H1 (cell line): ENCODE measurements around the gene RRAS2. TPM values are rescaled to one million over a fixed set of nuclear protein-coding genes. Genes with fewer than 3 reads are reported as not detected.

Source experiments
- CTCF ChIA-PET: fragments of 300-600 bp; sonication (Branson Sonifier 250); formaldehyde crosslinking; loops from one replicate; lab custom pipeline; 2021; ENCODE audit not compliant: partially characterized antibody; lab: Charles Lee
- POLR2A ChIA-PET: fragments of 300-600 bp; sonication (Branson Sonifier 250); formaldehyde crosslinking; loops from one replicate; lab custom pipeline; 2021; ENCODE audit warnings: inconsistent platforms; ENCODE audit not compliant: partially characterized antibody; lab: Charles Lee
- DNase-seq, 2 experiments: peaks; one replicate each; pipeline versions ENCODE4 v3.0.0 to v3.0.0-alpha.2; 2010 to 2022; ENCODE audit warnings: low spot score in 2 of 2, low read depth in 1 of 2, mixed read lengths in 1 of 2
- FAIRE-seq: peaks from 2 replicates; lab custom pipeline; 2011; peaks lifted over from hg19 to GRCh38; lab: Jason Lieb, UNC
- H2AFZ ChIP-seq: 2 replicates; pipeline ENCODE4 v1.8.1; 2012; ENCODE audit warnings: low read length, inconsistent platforms
- H2AK5ac ChIP-seq: 2 replicates; pipeline ENCODE4 v1.6.1; 2013; ENCODE audit warnings: low read depth, low read length
- H2BK120ac ChIP-seq: replicated peaks from 2 replicates; pipeline ENCODE3; 2013; ENCODE audit warnings: low read depth, low read length, inconsistent platforms
- H2BK12ac ChIP-seq: 2 replicates; pipeline ENCODE4 v1.6.1; 2013; ENCODE audit warnings: low read depth, low read length
- H2BK15ac ChIP-seq: 2 replicates; pipeline ENCODE4 v1.6.1; 2013; ENCODE audit warnings: low read length
- H2BK20ac ChIP-seq: 2 replicates; pipeline ENCODE4 v1.6.1; 2013; ENCODE audit warnings: low read length
- H2BK5ac ChIP-seq: 2 replicates; pipeline ENCODE4 v1.6.1; 2013; ENCODE audit warnings: low read depth, low read length
- H3K14ac ChIP-seq: 2 replicates; pipeline ENCODE4 v1.6.1; 2013; ENCODE audit warnings: inconsistent platforms; ENCODE audit not compliant: insufficient read length
- H3K18ac ChIP-seq: 2 replicates; pipeline ENCODE4 v1.6.1; 2013; ENCODE audit warnings: low read length; ENCODE audit errors: extremely low read depth
- H3K23ac ChIP-seq: 2 replicates; pipeline ENCODE4 v1.6.1; 2013; ENCODE audit warnings: inconsistent platforms; ENCODE audit not compliant: insufficient read length
- H3K23me2 ChIP-seq: 2 replicates; pipeline ENCODE4 v1.6.1; 2013; ENCODE audit warnings: low read depth, low read length
- H3K27ac ChIP-seq: 2 replicates; pipeline ENCODE4 v1.6.1; 2011; ENCODE audit warnings: low read depth, low read length, inconsistent platforms
- H3K27me3 ChIP-seq, 4 experiments: replicated peaks in 1 of 4; 1 replicate in 1 of 4; 2 replicates in 3 of 4; pipeline versions ENCODE4 v1.6.1 to v1.8.1; 2011 to 2013; ENCODE audit warnings: low read length in 3 of 4, mild to moderate bottlenecking in 3 of 4, inconsistent platforms in 2 of 4, mixed read lengths in 2 of 4, moderate library complexity in 1 of 4; ENCODE audit not compliant: control insufficient read depth in 3 of 4, insufficient read depth in 3 of 4; ENCODE audit errors: extremely low read depth in 1 of 4
- H3K36me3 ChIP-seq, 4 experiments: 2 replicates each; pipeline versions ENCODE4 v1.6.1 to v1.8.1; 2011 to 2013; ENCODE audit warnings: mild to moderate bottlenecking in 4 of 4, low read length in 3 of 4, moderate library complexity in 2 of 4, control low read depth in 1 of 4, inconsistent platforms in 1 of 4; ENCODE audit not compliant: insufficient read depth in 4 of 4, control insufficient read depth in 2 of 4
- H3K4ac ChIP-seq: replicated peaks from 2 replicates; pipeline ENCODE3; 2013; ENCODE audit warnings: low read length, low read depth, mixed read lengths, inconsistent platforms; ENCODE audit not compliant: insufficient read length
- H3K4me1 ChIP-seq, 4 experiments: replicated peaks in 1 of 4; 1 replicate in 1 of 4; 2 replicates in 3 of 4; pipeline versions ENCODE4 v1.6.1 to v1.8.1; 2011 to 2013; ENCODE audit warnings: low read length in 3 of 4, inconsistent platforms in 2 of 4, mixed read lengths in 1 of 4; ENCODE audit not compliant: insufficient read depth in 4 of 4, control insufficient read depth in 3 of 4
- H3K4me2 ChIP-seq, 2 experiments: 2 replicates each; pipeline versions ENCODE4 v1.6.1 to v1.8.1; 2011 to 2013; ENCODE audit warnings: low read depth in 2 of 2, low read length in 2 of 2, control low read depth in 1 of 2, inconsistent platforms in 1 of 2, mild to moderate bottlenecking in 1 of 2; ENCODE audit not compliant: insufficient read depth in 1 of 2
- H3K4me3 ChIP-seq, 4 experiments: fragments of 200-600, 300-600 bp in 1 of 4; sonication (generic), shearing (Covaris generic), sonication (Bioruptor Twin) in 1 of 4; 2 replicates each; pipeline versions ENCODE4 v1.5.1 to v1.8.1; 2011 to 2016; ENCODE audit warnings: low read length in 4 of 4, low read depth in 3 of 4, control low read depth in 2 of 4, inconsistent platforms in 2 of 4, mild to moderate bottlenecking in 2 of 4, mixed read lengths in 1 of 4, moderate library complexity in 1 of 4; ENCODE audit not compliant: insufficient read depth in 2 of 4; ENCODE audit errors: extremely low read depth in 1 of 4
- H3K56ac ChIP-seq: replicated peaks from 2 replicates; pipeline ENCODE3; 2013; ENCODE audit warnings: low read depth, mild to moderate bottlenecking, mixed read lengths, low read length, inconsistent platforms; ENCODE audit not compliant: insufficient read length
- H3K79me1 ChIP-seq: 2 replicates; pipeline ENCODE4 v1.6.1; 2013; ENCODE audit warnings: low read depth, low read length, control low read depth
- H3K79me2 ChIP-seq, 2 experiments: 2 replicates each; pipeline versions ENCODE4 v1.6.1 to v1.8.1; 2012 to 2013; ENCODE audit warnings: low read length in 2 of 2, mild to moderate bottlenecking in 2 of 2, inconsistent platforms in 1 of 2; ENCODE audit not compliant: insufficient read depth in 2 of 2, control insufficient read depth in 1 of 2
- H3K9ac ChIP-seq, 4 experiments: replicated peaks in 1 of 4; 1 replicate in 1 of 4; 2 replicates in 3 of 4; pipeline versions ENCODE4 v1.6.1 to v1.8.1; 2011 to 2013; ENCODE audit warnings: low read depth in 3 of 4, low read length in 3 of 4, control low read depth in 2 of 4, mild to moderate bottlenecking in 2 of 4, moderate library complexity in 2 of 4, inconsistent platforms in 1 of 4; ENCODE audit errors: extremely low read depth in 1 of 4
- H3K9me3 ChIP-seq, 2 experiments: 2 replicates each; pipeline versions ENCODE4 v1.6.1 to v1.8.1; 2012 to 2013; ENCODE audit warnings: mild to moderate bottlenecking in 2 of 2, moderate library complexity in 2 of 2, control low read depth in 1 of 2, inconsistent platforms in 1 of 2, low read depth in 1 of 2, low read length in 1 of 2, mixed read lengths in 1 of 2; ENCODE audit not compliant: insufficient read depth in 2 of 2
- H4K20me1 ChIP-seq, 2 experiments: replicated peaks in 1 of 2; 2 replicates each; pipeline versions ENCODE3 to v1.8.1; 2011 to 2013; ENCODE audit warnings: inconsistent platforms in 2 of 2, low read length in 2 of 2, mild to moderate bottlenecking in 1 of 2; ENCODE audit not compliant: insufficient read depth in 2 of 2, control insufficient read depth in 1 of 2
- H4K5ac ChIP-seq: 2 replicates; pipeline ENCODE4 v1.6.1; 2013; ENCODE audit warnings: low read length, low read depth, mixed read lengths, inconsistent platforms; ENCODE audit not compliant: insufficient read length
- H4K8ac ChIP-seq: 2 replicates; pipeline ENCODE4 v1.8.0; 2013; ENCODE audit warnings: mild to moderate bottlenecking, moderate library complexity, low read length, inconsistent platforms; ENCODE audit not compliant: insufficient read depth; ENCODE audit errors: extremely low read depth
- H4K91ac ChIP-seq: replicated peaks from 2 replicates; pipeline ENCODE3; 2013; ENCODE audit warnings: low read length, mixed read lengths, inconsistent platforms; ENCODE audit not compliant: insufficient read length
- BACH1 ChIP-seq: IDR thresholded peaks from 2 replicates; pipeline ENCODE4 v1.6.1; 2012; ENCODE audit warnings: low read length, improper control_type of control experiment
- TCF12 ChIP-seq: IDR thresholded peaks from 2 replicates; pipeline ENCODE4 v1.6.1; 2011; ENCODE audit warnings: low read depth, mild to moderate bottlenecking, low read length
- WGBS, 2 experiments: shearing (Covaris generic) in 1 of 2; methylation state at CpG; one replicate each; pipeline versions ENCODE4 v1.1.6 to v1.1.7; 2013 to 2015; ENCODE audit warnings: low lambda C conversion rate in 2 of 2, mixed read lengths in 2 of 2, inconsistent platforms in 1 of 2, low coverage in 1 of 2, missing lambda C conversion rate in 1 of 2; ENCODE audit not compliant: insufficient replicate concordance in 2 of 2, insufficient coverage in 1 of 2, insufficient read length in 1 of 2; ENCODE audit errors: extremely low coverage in 1 of 2, missing lambda C conversion rate in 1 of 2; 5-methylcytosine and 5-hydroxymethylcytosine counted together
- polyA plus RNA-seq, 7 experiments: library from polyadenylated mRNA; depleted of rRNA in 3 of 7; stranded (reverse) in 5 of 7; unstranded in 2 of 7; fragments of >200 nt in 5 of 7; fragments of 200-250 nt in 2 of 7; gene quantifications; 1 replicate in 5 of 7; 2 replicates in 1 of 7; 4 replicates in 1 of 7; pipeline versions ENCODE4 v1.2.1 to v1.2.3, GENCODE V29; 2011 to 2013; ENCODE audit warnings: missing spikeins in 2 of 7, mixed read lengths in 2 of 7
- total RNA-seq: library from RNA; stranded (reverse); fragmentation: NEBNext Ultra II Directional; extraction: Animal tissue kit (Norgen Biotek cat#: 25700); gene quantifications from 2 replicates; pipeline ENCODE4 v1.2.1, GENCODE V29; 2021

RRAS2 gene
- total and polyA plus RNA-seq, 2 of the 8 experiments (the other 6 are each of a cell fraction or from before 2014, with no cell fraction given) = 72.3 to 234 TPM

GRCh38 chr11:14359501-14360031 lies 583 bp upstream of the RRAS2 start:
- Histone ChIP-seq H3K23me2 (peaks cover 6% of the 10 kb centered on the region), H4K91ac (peak overlapping the region; percentile 10), H3K14ac (no peak overlapping the region), H2BK5ac (0 out of 2 replicates have a peak overlapping the region, but pooled peaks have one; percentile 6), H3K4ac (no peak overlapping the region), H3K18ac (no peak overlapping the region), H2BK12ac (0 out of 2 replicates have a peak overlapping the region, but pooled peaks have one; percentile 63), H3K36me3 (peaks cover 0 to 5% (median 0%) of the 10 kb centered on the region in 4 experiments; a peak in 1 of 8 replicates), H2AFZ (0 out of 2 replicates have a peak overlapping the region, but pooled peaks have one; percentile 96), H3K4me3 (peak overlapping the region; percentile 2 to 99 (median 82); a peak in 5 of 8 replicates), H2AK5ac (no peak overlapping the region; the same call in 1 of the 2 replicates), H2BK120ac (peak overlapping the region; percentile 18), H3K4me1 (peaks cover 0 to 7% (median 4%) of the 10 kb centered on the region in 4 experiments; a peak in 6 of 7 replicates), H3K79me1 (no peaks in the 10 kb centered on the region), H3K27me3 (no peaks in the 10 kb centered on the region), H3K79me2 (peaks cover 25 to 47% of the 10 kb centered on the region in 2 experiments), H4K20me1 (peaks cover 6 to 12% of the 10 kb centered on the region in 2 experiments), H2BK20ac (no peak overlapping the region), H4K8ac (no peak overlapping the region), H3K56ac (no peak overlapping the region), H3K4me2 (peak overlapping the region; percentile 91 to 97), H3K9ac (peak overlapping the region in 2 of 4 experiments; percentile 40 to 62; a peak in 4 of 7 replicates), H4K5ac (no peak overlapping the region), H3K9me3 (no peaks in the 10 kb centered on the region), H2BK15ac (no peak overlapping the region), H3K23ac (no peak overlapping the region), H3K27ac (no peak overlapping the region)
- ChIA-PET CTCF (interaction anchor here (0.7 to 1.5 kb wide), 6 partner anchors 15 to 62 kb away, joined by 3 to 9 read pairs (median 4); no protein-coding TSS in a partner anchor), POLR2A (interaction anchor here (0.8 to 1.3 kb wide), 11 partner anchors 9 to 140 kb away, joined by 3 to 6 read pairs (median 3); partner anchors contain the start of gene COPB1)
- DNase-seq (no peak), FAIRE-seq (no peak)
- WGBS, 2 experiments = 80% methylated on average over 5 of the region's 5 CpGs; no CpG with 5 or more reads in 1 of the 2 experiments
- TF ChIP-seq TCF12 (no peak), BACH1 (no peak)
